VCaP (cell line): ENCODE measurements around the gene ILDR1.
A peak's percentile ranks its signal among the peaks of the same experiment; 100 is the strongest.
"Not testable (repeated sequence)": the region's sequence is repeated elsewhere in the genome, so short reads cannot be mapped to it uniquely, and the experiment has no call there.

Experiments
- H3K27ac ChIP-seq: fragments of 450-650 bp; 2 replicates; pipeline ENCODE4 v1.5.1; 2017
- TF ChIP-seq, protein P1 (sequence below): fragments of 450-650 bp; conservative IDR thresholded peaks from 2 replicates; pipeline ENCODE4 v1.5.1; 2017; ENCODE audit warnings: mild to moderate bottlenecking, moderate library complexity

ILDR1 gene

DNA sequence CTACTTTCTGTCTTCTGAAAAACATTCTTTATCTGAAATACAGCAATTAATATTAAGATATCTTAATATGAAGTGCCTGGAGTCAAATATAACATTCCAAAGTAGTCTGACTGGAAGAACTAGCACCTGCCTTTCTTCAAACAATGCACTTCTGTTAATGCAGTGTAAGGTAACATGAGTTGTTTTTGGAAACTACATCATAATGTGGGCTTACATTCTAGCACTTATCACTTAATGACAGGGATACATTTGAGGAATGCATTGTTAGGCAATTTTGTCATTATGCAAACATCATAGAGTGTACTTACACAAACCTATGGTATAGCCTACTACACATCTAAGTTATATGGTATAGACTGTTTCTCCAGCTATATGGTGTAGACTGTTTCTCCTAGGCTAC, 78.6 kb downstream of the ILDR1 start:
- peak overlapping the region; percentile 71 for H3K27ac ChIP-seq
- TF ChIP-seq, protein P1, sequence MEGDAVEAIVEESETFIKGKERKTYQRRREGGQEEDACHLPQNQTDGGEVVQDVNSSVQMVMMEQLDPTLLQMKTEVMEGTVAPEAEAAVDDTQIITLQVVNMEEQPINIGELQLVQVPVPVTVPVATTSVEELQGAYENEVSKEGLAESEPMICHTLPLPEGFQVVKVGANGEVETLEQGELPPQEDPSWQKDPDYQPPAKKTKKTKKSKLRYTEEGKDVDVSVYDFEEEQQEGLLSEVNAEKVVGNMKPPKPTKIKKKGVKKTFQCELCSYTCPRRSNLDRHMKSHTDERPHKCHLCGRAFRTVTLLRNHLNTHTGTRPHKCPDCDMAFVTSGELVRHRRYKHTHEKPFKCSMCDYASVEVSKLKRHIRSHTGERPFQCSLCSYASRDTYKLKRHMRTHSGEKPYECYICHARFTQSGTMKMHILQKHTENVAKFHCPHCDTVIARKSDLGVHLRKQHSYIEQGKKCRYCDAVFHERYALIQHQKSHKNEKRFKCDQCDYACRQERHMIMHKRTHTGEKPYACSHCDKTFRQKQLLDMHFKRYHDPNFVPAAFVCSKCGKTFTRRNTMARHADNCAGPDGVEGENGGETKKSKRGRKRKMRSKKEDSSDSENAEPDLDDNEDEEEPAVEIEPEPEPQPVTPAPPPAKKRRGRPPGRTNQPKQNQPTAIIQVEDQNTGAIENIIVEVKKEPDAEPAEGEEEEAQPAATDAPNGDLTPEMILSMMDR = no peak

GRCh38 chr3:121942116-121942786, 79.8 kb downstream of the ILDR1 start:
- peak overlapping the region; percentile 71 for H3K27ac ChIP-seq
- TF ChIP-seq, protein P1 = no peak

GRCh38 chr3:121941592-121941991, 80.5 kb downstream of the ILDR1 start:
- TF ChIP-seq, protein P1 = no peak

GRCh38 chr3:121938141-121938855, 83.7 kb downstream of the ILDR1 start:
- not testable (repeated sequence) for H3K27ac ChIP-seq

More at GRCh38 chr3:121941592-121941991, 80.5 kb downstream of the ILDR1 start:
- peak overlapping the region; percentile 71 for H3K27ac ChIP-seq
